Bronchial epithelial cell (primary cell): Measurements from ENCODE around the gene MMAA. TPM values are rescaled to one million over a fixed set of nuclear protein-coding genes. Genes with fewer than 3 reads are reported as not detected.
"Not testable (repeated sequence)": the region's sequence is repeated elsewhere in the genome, so short reads cannot be mapped to it uniquely, and the experiment has no call there.

Experiments used
- DNase-seq: peaks from one replicate; pipeline ENCODE4 v3.0.0-alpha.2; 2010; ENCODE audit warnings: low read depth
- FAIRE-seq: peaks from 2 replicates; lab custom pipeline; 2011; peaks lifted over from hg19 to GRCh38; lab: Jason Lieb, UNC
- H3K27me3 ChIP-seq: 2 replicates; pipeline ENCODE4 v1.5.1; 2011; ENCODE audit warnings: low read length; ENCODE audit not compliant: control insufficient read depth, insufficient read depth
- H3K36me3 ChIP-seq: 2 replicates; pipeline ENCODE4 v1.5.1; 2011; ENCODE audit warnings: low read length; ENCODE audit not compliant: control insufficient read depth, insufficient read depth
- H3K4me3 ChIP-seq: 2 replicates; pipeline ENCODE4 v1.5.1; 2011; ENCODE audit warnings: mild to moderate bottlenecking, low read depth, low read length, control low read depth
- total RNA-seq: library from RNA; depleted of rRNA; stranded (reverse); fragments of >200 nt; gene quantifications from 2 replicates; pipeline ENCODE4 v1.2.1, GENCODE V29; 2014
- TF ChIP-seq, protein P1 (sequence below): IDR thresholded peaks from 2 replicates; pipeline ENCODE4 v1.5.1; 2011; ENCODE audit warnings: mild to moderate bottlenecking, moderate library complexity, low read length, control low read depth, inconsistent platforms; ENCODE audit not compliant: insufficient read depth, severe bottlenecking

MMAA gene
- total RNA-seq, 1 donor from 2014 or later = 2.6 TPM

DNA sequence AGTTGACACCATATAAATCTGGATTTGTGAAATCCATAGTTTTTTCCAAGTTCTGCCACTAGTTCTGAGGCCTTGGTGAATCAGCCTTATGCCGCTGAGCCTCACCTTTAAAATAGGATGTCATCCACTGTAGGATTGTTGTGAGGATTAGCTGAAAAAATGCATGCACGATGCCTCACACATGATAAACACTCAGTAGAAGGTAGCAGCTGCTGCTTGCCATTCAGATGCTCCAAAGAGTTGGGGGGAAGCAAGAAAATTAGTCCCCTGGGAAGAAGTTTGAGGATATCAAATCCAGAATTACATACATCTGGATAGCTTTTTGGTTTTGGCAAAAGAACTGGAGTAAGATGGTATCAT is 7.4 kb downstream of the MMAA start:
- TF ChIP-seq, protein P1, sequence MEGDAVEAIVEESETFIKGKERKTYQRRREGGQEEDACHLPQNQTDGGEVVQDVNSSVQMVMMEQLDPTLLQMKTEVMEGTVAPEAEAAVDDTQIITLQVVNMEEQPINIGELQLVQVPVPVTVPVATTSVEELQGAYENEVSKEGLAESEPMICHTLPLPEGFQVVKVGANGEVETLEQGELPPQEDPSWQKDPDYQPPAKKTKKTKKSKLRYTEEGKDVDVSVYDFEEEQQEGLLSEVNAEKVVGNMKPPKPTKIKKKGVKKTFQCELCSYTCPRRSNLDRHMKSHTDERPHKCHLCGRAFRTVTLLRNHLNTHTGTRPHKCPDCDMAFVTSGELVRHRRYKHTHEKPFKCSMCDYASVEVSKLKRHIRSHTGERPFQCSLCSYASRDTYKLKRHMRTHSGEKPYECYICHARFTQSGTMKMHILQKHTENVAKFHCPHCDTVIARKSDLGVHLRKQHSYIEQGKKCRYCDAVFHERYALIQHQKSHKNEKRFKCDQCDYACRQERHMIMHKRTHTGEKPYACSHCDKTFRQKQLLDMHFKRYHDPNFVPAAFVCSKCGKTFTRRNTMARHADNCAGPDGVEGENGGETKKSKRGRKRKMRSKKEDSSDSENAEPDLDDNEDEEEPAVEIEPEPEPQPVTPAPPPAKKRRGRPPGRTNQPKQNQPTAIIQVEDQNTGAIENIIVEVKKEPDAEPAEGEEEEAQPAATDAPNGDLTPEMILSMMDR = no peak
- FAIRE-seq (no peak), DNase-seq (no peak)
- Histone ChIP-seq H3K4me3 (no peak overlapping the region), H3K36me3 (no peaks in the 10 kb centered on the region), H3K27me3 (no peaks in the 10 kb centered on the region)

DNA sequence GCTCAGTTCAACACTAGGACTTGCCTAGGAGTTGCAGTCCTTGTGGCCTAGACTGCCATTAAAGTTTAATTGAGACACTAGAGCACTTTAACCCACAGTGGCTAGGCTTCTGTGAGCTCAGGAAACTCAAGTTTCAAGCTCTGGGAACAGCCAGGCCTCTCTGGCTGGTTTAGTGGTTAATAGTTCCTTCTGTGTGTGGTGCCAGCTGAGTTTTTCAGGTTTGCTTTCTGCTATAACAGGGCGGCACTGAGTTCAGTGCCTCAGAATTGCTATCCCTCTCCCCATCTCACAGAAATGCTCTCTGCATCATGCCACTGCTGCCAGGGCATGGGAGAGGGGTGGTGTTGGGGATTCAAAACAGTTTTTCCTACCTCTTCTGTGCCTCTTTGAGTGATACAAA is 15.9 kb downstream of the MMAA start:
- Histone ChIP-seq H3K4me3 (no peak overlapping the region), H3K27me3 (no peaks in the 10 kb centered on the region), H3K36me3 (no peaks in the 10 kb centered on the region)
- no peak for DNase-seq
- TF ChIP-seq, protein P1 = no peak
- peak; percentile 28 for FAIRE-seq

DNA sequence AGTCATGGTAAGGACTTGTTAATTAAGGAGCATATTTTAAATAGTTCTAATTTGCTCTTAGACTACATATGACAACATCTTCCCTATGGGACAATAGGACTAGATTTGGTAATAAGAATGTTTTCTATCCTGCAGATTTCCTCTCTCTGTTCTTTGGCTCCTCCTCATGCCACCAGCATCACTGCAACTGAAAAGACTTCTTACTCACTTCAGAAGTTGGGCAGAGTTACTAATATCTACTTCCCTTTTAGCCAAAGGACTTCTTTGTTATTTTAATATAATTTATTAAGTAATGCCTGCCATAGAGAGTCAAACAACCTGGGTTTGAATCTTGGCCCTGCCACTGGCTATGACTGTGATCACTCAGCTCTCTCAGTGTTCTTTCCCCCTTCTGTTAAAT is 16.4 kb downstream of the MMAA start:
- TF ChIP-seq, protein P1 = no peak
- DNase-seq (no peak), FAIRE-seq (no peak)
- no peak overlapping the region for H3K4me3 ChIP-seq
- no peaks in the 10 kb centered on the region for H3K36me3 ChIP-seq
- no peaks in the 10 kb centered on the region for H3K27me3 ChIP-seq

DNA sequence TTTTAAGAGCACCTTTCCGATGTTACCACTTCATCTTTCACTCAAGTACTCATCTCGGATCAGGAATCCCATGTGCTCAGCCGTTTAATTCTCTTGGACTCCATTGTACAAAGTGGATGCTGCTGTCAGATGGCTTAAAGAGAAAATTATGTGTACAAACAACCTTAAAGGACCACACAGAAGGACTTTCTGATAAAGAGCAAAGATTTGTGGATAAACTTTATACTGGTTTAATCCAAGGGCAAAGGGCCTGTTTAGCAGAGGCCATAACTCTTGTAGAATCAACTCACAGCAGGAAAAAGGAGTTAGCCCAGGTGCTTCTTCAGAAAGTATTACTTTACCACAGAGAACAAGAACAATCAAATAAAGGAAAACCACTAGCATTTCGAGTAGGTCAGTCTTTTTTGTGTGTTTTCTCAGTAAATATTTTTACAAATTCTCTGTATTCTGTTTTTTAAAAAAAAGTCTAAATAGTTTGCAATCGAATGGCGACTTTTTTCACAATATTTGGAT is 20.1 kb downstream of the MMAA start:
- no peak overlapping the region for H3K4me3 ChIP-seq
- DNase-seq (no peak), FAIRE-seq (no peak)
- H3K36me3 ChIP-seq = no peaks in the 10 kb centered on the region
- TF ChIP-seq, protein P1 = no peak
- no peaks in the 10 kb centered on the region for H3K27me3 ChIP-seq

DNA sequence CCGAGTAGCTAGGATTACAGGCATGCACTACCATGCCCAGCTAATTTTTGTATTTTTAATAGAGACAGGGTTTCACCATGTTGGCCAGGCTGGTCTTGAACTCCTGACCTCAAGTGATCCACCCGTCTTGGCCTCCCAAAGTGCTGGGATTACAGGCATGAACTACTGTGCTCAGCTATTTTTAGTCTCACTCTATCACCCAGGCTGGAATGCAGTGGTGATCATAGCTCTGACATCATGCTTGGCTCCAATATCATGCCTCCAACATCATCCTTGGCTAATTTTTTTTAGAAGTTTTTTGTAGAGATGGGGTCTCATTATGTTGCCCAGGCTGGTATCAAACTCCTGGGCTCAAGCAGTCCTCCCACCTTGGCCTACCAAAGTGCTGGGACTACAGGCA is 21.1 kb downstream of the MMAA start:
- FAIRE-seq, DNase-seq, H3K4me3 ChIP-seq, H3K27me3 ChIP-seq, H3K36me3 ChIP-seq: not testable (repeated sequence)

DNA sequence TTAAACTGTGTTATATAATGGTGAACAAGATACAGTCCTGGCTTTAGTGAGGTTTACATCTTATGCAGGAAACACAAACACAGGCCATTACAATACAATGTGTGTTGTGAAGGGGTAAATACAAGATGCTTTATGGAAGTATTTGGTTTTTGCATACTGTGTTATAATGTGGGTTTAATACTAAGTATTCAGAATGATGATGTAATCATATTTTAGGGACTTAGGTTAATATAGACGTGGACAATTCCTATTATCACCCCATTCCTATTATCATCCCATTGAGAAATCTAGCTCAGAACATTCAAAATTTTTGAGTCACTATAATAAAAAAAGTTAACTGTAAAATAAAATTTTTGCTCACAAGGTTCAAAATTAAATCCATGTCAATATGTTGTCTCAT is 24.1 kb downstream of the MMAA start:
- DNase-seq = no peak
- TF ChIP-seq, protein P1 = no peak
- no peaks in the 10 kb centered on the region for H3K36me3 ChIP-seq
- no peak for FAIRE-seq
- H3K27me3 ChIP-seq = no peaks in the 10 kb centered on the region
- no peak overlapping the region for H3K4me3 ChIP-seq
